ENCODE results near the gene DOCK1. TPM values are rescaled to one million over a fixed set of nuclear protein-coding genes. Genes with fewer than 3 reads are reported as not detected.

The DOCK1 gene
- total RNA-seq, 2 donors from 2014 or later: 72.4 to 89.3 TPM

DNA sequence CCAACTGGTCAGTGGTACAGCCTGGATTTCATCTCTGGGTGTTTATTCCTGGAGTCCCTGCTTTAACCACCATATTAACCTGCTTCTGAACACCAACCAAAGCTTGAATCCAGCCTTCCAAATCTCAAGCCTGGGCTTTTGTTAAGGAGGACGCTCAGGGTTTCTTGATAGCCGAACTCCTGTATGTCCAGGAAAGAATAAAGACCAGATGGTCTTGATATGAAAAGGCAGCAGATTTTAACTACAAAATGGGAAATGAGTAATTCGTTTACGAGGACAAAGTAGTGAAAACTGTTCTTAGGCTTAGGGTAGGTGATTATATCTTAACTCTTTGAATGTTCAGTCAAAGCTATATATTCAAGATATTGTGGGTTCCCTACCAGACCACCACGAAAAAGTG is 420.3 kb downstream of the DOCK1 start:
- no peaks in the 10 kb centered on the region for H3K36me3 ChIP-seq (ENCODE audit: control insufficient read depth, insufficient read depth, low read length)
- 93% methylated on average over 4 of the region's 5 CpGs for WGBS, 2 experiments (ENCODE audit: insufficient coverage in 1 of 2, insufficient read length in 1 of 2)

DNA sequence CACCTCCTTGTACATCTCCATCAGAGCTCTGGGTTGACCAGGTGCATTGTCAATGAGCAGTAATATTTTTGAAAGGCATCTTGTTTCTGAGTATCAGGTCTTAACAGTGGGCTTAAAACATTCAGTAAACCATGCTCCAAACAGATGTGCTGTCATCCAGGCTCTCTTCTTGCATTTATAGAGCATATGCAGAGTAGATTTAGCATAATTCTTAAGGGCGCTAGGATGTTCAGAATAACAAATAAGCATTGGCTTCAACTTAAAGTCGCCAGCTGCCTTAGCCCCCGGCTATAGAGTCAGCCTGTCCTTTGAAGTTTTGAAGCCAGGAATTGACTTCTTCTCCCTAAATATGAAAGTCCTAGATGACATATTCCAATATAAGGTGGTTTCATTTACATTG is 421.7 kb downstream of the DOCK1 start:
- Mint-ChIP-seq H3K9me3 (no peaks in the 10 kb centered on the region), H3K4me3 (no peak overlapping the region), H3K27me3 (ENCODE audit: insufficient read depth) (no peaks in the 10 kb centered on the region), H3K4me1 (no peaks in the 10 kb centered on the region), H3K27ac (no peak overlapping the region), H3K36me3 (ENCODE audit: low read depth) (peaks cover 7% of the 10 kb centered on the region)
- Histone ChIP-seq H3K27me3 (ENCODE audit: control insufficient read depth, insufficient read depth, low read length, poor library complexity, severe bottlenecking) (no peaks in the 10 kb centered on the region), H3K4me3 (ENCODE audit: low read length) (no peak overlapping the region), H3K4me1 (ENCODE audit: control insufficient read depth, insufficient read depth, low read length) (no peaks in the 10 kb centered on the region), H3K36me3 (ENCODE audit: control insufficient read depth, insufficient read depth, low read length) (no peaks in the 10 kb centered on the region), H3K9me3 (ENCODE audit: control insufficient read depth, low read length) (no peaks in the 10 kb centered on the region), H3K27ac (ENCODE audit: low read depth, low read length) (no peak overlapping the region), H3K9ac (ENCODE audit: extremely low read depth, low read length, poor library complexity, severe bottlenecking) (no peak overlapping the region)
- TF ChIP-seq, protein P1, sequence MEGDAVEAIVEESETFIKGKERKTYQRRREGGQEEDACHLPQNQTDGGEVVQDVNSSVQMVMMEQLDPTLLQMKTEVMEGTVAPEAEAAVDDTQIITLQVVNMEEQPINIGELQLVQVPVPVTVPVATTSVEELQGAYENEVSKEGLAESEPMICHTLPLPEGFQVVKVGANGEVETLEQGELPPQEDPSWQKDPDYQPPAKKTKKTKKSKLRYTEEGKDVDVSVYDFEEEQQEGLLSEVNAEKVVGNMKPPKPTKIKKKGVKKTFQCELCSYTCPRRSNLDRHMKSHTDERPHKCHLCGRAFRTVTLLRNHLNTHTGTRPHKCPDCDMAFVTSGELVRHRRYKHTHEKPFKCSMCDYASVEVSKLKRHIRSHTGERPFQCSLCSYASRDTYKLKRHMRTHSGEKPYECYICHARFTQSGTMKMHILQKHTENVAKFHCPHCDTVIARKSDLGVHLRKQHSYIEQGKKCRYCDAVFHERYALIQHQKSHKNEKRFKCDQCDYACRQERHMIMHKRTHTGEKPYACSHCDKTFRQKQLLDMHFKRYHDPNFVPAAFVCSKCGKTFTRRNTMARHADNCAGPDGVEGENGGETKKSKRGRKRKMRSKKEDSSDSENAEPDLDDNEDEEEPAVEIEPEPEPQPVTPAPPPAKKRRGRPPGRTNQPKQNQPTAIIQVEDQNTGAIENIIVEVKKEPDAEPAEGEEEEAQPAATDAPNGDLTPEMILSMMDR (conservative IDR thresholded peaks at IDR 0.05): no peak
- 92 to 93% methylated on average over 3 of the region's 3 CpGs for WGBS, 2 experiments (ENCODE audit: insufficient coverage in 1 of 2, insufficient read length in 1 of 2)
- no peak for DNase-seq

More for the DNA sequence above, 420.3 kb downstream of the DOCK1 start:
- no peak overlapping the region for H3K4me3 Mint-ChIP-seq
- no peak overlapping the region for H3K4me3 ChIP-seq (ENCODE audit: low read length)
- TF ChIP-seq, protein P1 (conservative IDR thresholded peaks at IDR 0.05): no peak
- H3K27ac Mint-ChIP-seq: no peak overlapping the region
- no peak overlapping the region for H3K27ac ChIP-seq (ENCODE audit: low read depth, low read length)
- H3K27me3 ChIP-seq (ENCODE audit: control insufficient read depth, insufficient read depth, low read length, poor library complexity, severe bottlenecking): no peaks in the 10 kb centered on the region
- H3K9ac ChIP-seq (ENCODE audit: extremely low read depth, low read length, poor library complexity, severe bottlenecking): no peak overlapping the region
- H3K36me3 Mint-ChIP-seq (ENCODE audit: low read depth): peaks cover 3% of the 10 kb centered on the region
- H3K4me1 Mint-ChIP-seq: no peaks in the 10 kb centered on the region
- no peaks in the 10 kb centered on the region for H3K9me3 Mint-ChIP-seq
- H3K9me3 ChIP-seq (ENCODE audit: control insufficient read depth, low read length): no peaks in the 10 kb centered on the region
- DNase-seq: no peak
- no peaks in the 10 kb centered on the region for H3K4me1 ChIP-seq (ENCODE audit: control insufficient read depth, insufficient read depth, low read length)
- H3K27me3 Mint-ChIP-seq (ENCODE audit: insufficient read depth): no peaks in the 10 kb centered on the region

DNA sequence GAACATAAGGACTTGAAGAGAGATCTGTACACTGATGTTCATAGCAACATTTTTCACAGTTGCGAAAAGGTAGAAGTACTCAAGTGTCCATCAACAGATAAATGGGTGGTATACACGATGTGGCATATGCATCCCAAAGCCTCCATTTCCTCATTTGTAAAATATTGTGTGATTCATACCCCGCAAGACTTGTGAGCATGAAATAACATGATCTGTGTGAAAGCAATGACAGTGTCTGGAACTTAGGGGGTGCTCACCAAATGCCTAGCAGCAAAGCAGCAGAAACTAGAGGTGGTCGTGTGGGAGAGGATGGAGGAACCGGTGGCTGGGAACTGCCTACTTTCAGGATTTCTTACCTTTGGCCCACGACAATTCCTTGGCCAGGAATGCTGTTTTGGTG is 426.5 kb downstream of the DOCK1 start:
- 80 to 91% methylated on average over 5 to 6 of the region's 6 CpGs for WGBS, 2 experiments (ENCODE audit: insufficient coverage in 1 of 2, insufficient read length in 1 of 2)
- H3K9me3 Mint-ChIP-seq: no peaks in the 10 kb centered on the region
- H3K27me3 ChIP-seq (ENCODE audit: control insufficient read depth, insufficient read depth, low read length, poor library complexity, severe bottlenecking): no peaks in the 10 kb centered on the region

More for the DNA sequence above, 426.5 kb downstream of the DOCK1 start:
- Mint-ChIP-seq H3K36me3 (ENCODE audit: low read depth) (peaks cover 7% of the 10 kb centered on the region), H3K4me1 (no peaks in the 10 kb centered on the region), H3K4me3 (no peak overlapping the region), H3K27ac (no peak overlapping the region), H3K27me3 (ENCODE audit: insufficient read depth) (no peaks in the 10 kb centered on the region)
- DNase-seq: no peak
- Histone ChIP-seq H3K4me3 (ENCODE audit: low read length) (no peak overlapping the region), H3K9ac (ENCODE audit: extremely low read depth, low read length, poor library complexity, severe bottlenecking) (no peak overlapping the region), H3K4me1 (ENCODE audit: control insufficient read depth, insufficient read depth, low read length) (no peaks in the 10 kb centered on the region), H3K27ac (ENCODE audit: low read depth, low read length) (no peak overlapping the region), H3K9me3 (ENCODE audit: control insufficient read depth, low read length) (no peaks in the 10 kb centered on the region), H3K36me3 (ENCODE audit: control insufficient read depth, insufficient read depth, low read length) (no peaks in the 10 kb centered on the region)
- TF ChIP-seq, protein P1 (conservative IDR thresholded peaks at IDR 0.05): no peak

All from endodermal cell (in vitro differentiated cells).